Measurements from ENCODE around the gene RMI2.

Gene RMI2

GRCh38 chr16:11326737-11327276, 18.5 kb upstream of the RMI2 start:
- Histone ChIP-seq H3K4me3 (ENCODE audit: low read length) (no peak overlapping the region), H3K9ac (ENCODE audit: low read length) (no peak overlapping the region), H3K27ac (ENCODE audit: low read depth, low read length) (no peak overlapping the region), H3K27me3 (ENCODE audit: control insufficient read depth, insufficient read depth, low read length) (no peaks in the 10 kb centered on the region), H3K4me1 (ENCODE audit: control insufficient read depth, insufficient read depth, low read length) (peaks cover 4% of the 10 kb centered on the region), H3K36me3 (ENCODE audit: control insufficient read depth, insufficient read depth, low read length) (no peaks in the 10 kb centered on the region)

GRCh38 chr16:11327277-11328171, 17.7 kb upstream of the RMI2 start:
- no peak overlapping the region for H3K27ac ChIP-seq (ENCODE audit: low read depth, low read length)
- no peak overlapping the region for H3K9ac ChIP-seq (ENCODE audit: low read length)
- no peaks in the 10 kb centered on the region for H3K27me3 ChIP-seq (ENCODE audit: control insufficient read depth, insufficient read depth, low read length)
- no peaks in the 10 kb centered on the region for H3K36me3 ChIP-seq (ENCODE audit: control insufficient read depth, insufficient read depth, low read length)
- no peak overlapping the region for H3K4me3 ChIP-seq (ENCODE audit: low read length)
- H3K4me1 ChIP-seq (ENCODE audit: control insufficient read depth, insufficient read depth, low read length) = peaks cover 4% of the 10 kb centered on the region

GRCh38 chr16:11328172-11329070, 16.8 kb upstream of the RMI2 start:
- no peaks in the 10 kb centered on the region for H3K27me3 ChIP-seq (ENCODE audit: control insufficient read depth, insufficient read depth, low read length)
- no peak overlapping the region for H3K9ac ChIP-seq (ENCODE audit: low read length)
- no peak overlapping the region for H3K27ac ChIP-seq (ENCODE audit: low read depth, low read length)
- no peaks in the 10 kb centered on the region for H3K36me3 ChIP-seq (ENCODE audit: control insufficient read depth, insufficient read depth, low read length)
- peaks cover 4% of the 10 kb centered on the region for H3K4me1 ChIP-seq (ENCODE audit: control insufficient read depth, insufficient read depth, low read length)
- H3K4me3 ChIP-seq (ENCODE audit: low read length) = peak overlapping the region; percentile 45

- H3K4me3 ChIP-seq (ENCODE audit: low read length) = peak overlapping the region; percentile 45
Measured at GRCh38 chr16:11329071-11329491, 16.2 kb upstream of the RMI2 start.

GRCh38 chr16:11329891-11330290, 15.4 kb upstream of the RMI2 start:
- Histone ChIP-seq H3K4me1 (ENCODE audit: control insufficient read depth, insufficient read depth, low read length) (peaks cover 4% of the 10 kb centered on the region), H3K36me3 (ENCODE audit: control insufficient read depth, insufficient read depth, low read length) (no peaks in the 10 kb centered on the region), H3K27ac (ENCODE audit: low read depth, low read length) (no peak overlapping the region), H3K9ac (ENCODE audit: low read length) (no peak overlapping the region), H3K4me3 (ENCODE audit: low read length) (no peak overlapping the region), H3K27me3 (ENCODE audit: control insufficient read depth, insufficient read depth, low read length) (no peaks in the 10 kb centered on the region)

More at GRCh38 chr16:11329071-11329491, 16.2 kb upstream of the RMI2 start:
- no peak overlapping the region for H3K9ac ChIP-seq (ENCODE audit: low read length)
- H3K36me3 ChIP-seq (ENCODE audit: control insufficient read depth, insufficient read depth, low read length) = no peaks in the 10 kb centered on the region
- H3K4me1 ChIP-seq (ENCODE audit: control insufficient read depth, insufficient read depth, low read length) = peaks cover 4% of the 10 kb centered on the region
- no peak overlapping the region for H3K27ac ChIP-seq (ENCODE audit: low read depth, low read length)
- H3K27me3 ChIP-seq (ENCODE audit: control insufficient read depth, insufficient read depth, low read length) = no peaks in the 10 kb centered on the region

GRCh38 chr16:11330526-11331237, 14.6 kb upstream of the RMI2 start:
- H3K4me1 ChIP-seq (ENCODE audit: control insufficient read depth, insufficient read depth, low read length) = peaks cover 4% of the 10 kb centered on the region
- no peaks in the 10 kb centered on the region for H3K36me3 ChIP-seq (ENCODE audit: control insufficient read depth, insufficient read depth, low read length)
- no peak overlapping the region for H3K27ac ChIP-seq (ENCODE audit: low read depth, low read length)
- H3K27me3 ChIP-seq (ENCODE audit: control insufficient read depth, insufficient read depth, low read length) = no peaks in the 10 kb centered on the region
- H3K4me3 ChIP-seq (ENCODE audit: low read length) = no peak overlapping the region
- H3K9ac ChIP-seq (ENCODE audit: low read length) = no peak overlapping the region

- H3K36me3 ChIP-seq (ENCODE audit: control insufficient read depth, insufficient read depth, low read length) = no peaks in the 10 kb centered on the region
- no peak overlapping the region for H3K27ac ChIP-seq (ENCODE audit: low read depth, low read length)
- H3K27me3 ChIP-seq (ENCODE audit: control insufficient read depth, insufficient read depth, low read length) = no peaks in the 10 kb centered on the region
- H3K4me3 ChIP-seq (ENCODE audit: low read length) = no peak overlapping the region
- peaks cover 4% of the 10 kb centered on the region for H3K4me1 ChIP-seq (ENCODE audit: control insufficient read depth, insufficient read depth, low read length)
- no peak overlapping the region for H3K9ac ChIP-seq (ENCODE audit: low read length)
Measured at GRCh38 chr16:11331967-11332366, 13.3 kb upstream of the RMI2 start.

GRCh38 chr16:11333010-11333409, 12.2 kb upstream of the RMI2 start:
- no peaks in the 10 kb centered on the region for H3K36me3 ChIP-seq (ENCODE audit: control insufficient read depth, insufficient read depth, low read length)
- H3K27ac ChIP-seq (ENCODE audit: low read depth, low read length) = no peak overlapping the region
- H3K27me3 ChIP-seq (ENCODE audit: control insufficient read depth, insufficient read depth, low read length) = no peaks in the 10 kb centered on the region
- H3K4me3 ChIP-seq (ENCODE audit: low read length) = no peak overlapping the region
- H3K9ac ChIP-seq (ENCODE audit: low read length) = no peak overlapping the region
- peaks cover 4% of the 10 kb centered on the region for H3K4me1 ChIP-seq (ENCODE audit: control insufficient read depth, insufficient read depth, low read length)

- no peak overlapping the region for H3K4me3 ChIP-seq (ENCODE audit: low read length)
- H3K36me3 ChIP-seq (ENCODE audit: control insufficient read depth, insufficient read depth, low read length) = no peaks in the 10 kb centered on the region
- H3K27ac ChIP-seq (ENCODE audit: low read depth, low read length) = no peak overlapping the region
- no peaks in the 10 kb centered on the region for H3K4me1 ChIP-seq (ENCODE audit: control insufficient read depth, insufficient read depth, low read length)
- H3K27me3 ChIP-seq (ENCODE audit: control insufficient read depth, insufficient read depth, low read length) = no peaks in the 10 kb centered on the region
- H3K9ac ChIP-seq (ENCODE audit: low read length) = no peak overlapping the region
Measured at GRCh38 chr16:11333702-11334101, 11.6 kb upstream of the RMI2 start.

GRCh38 chr16:11334831-11335404, 10.3 kb upstream of the RMI2 start:
- no peaks in the 10 kb centered on the region for H3K4me1 ChIP-seq (ENCODE audit: control insufficient read depth, insufficient read depth, low read length)
- no peak overlapping the region for H3K27ac ChIP-seq (ENCODE audit: low read depth, low read length)
- H3K36me3 ChIP-seq (ENCODE audit: control insufficient read depth, insufficient read depth, low read length) = no peaks in the 10 kb centered on the region
- H3K9ac ChIP-seq (ENCODE audit: low read length) = no peak overlapping the region
- no peak overlapping the region for H3K4me3 ChIP-seq (ENCODE audit: low read length)
- no peaks in the 10 kb centered on the region for H3K27me3 ChIP-seq (ENCODE audit: control insufficient read depth, insufficient read depth, low read length)

GRCh38 chr16:11339075-11339474, 6.2 kb upstream of the RMI2 start:
- Histone ChIP-seq H3K27ac (ENCODE audit: low read depth, low read length) (no peak overlapping the region), H3K4me3 (ENCODE audit: low read length) (no peak overlapping the region), H3K4me1 (ENCODE audit: control insufficient read depth, insufficient read depth, low read length) (no peaks in the 10 kb centered on the region)

More at GRCh38 chr16:11339075-11339474, 6.2 kb upstream of the RMI2 start:
- no peaks in the 10 kb centered on the region for H3K36me3 ChIP-seq (ENCODE audit: control insufficient read depth, insufficient read depth, low read length)
- H3K27me3 ChIP-seq (ENCODE audit: control insufficient read depth, insufficient read depth, low read length) = no peaks in the 10 kb centered on the region
- H3K9ac ChIP-seq (ENCODE audit: low read length) = no peak overlapping the region
